HS-27A (cell line): Measurements from ENCODE around the gene ZNF274.
A peak's percentile ranks its signal among the peaks of the same experiment; 100 is the strongest.
"Not testable (repeated sequence)": the region's sequence is repeated elsewhere in the genome, so short reads cannot be mapped to it uniquely, and the experiment has no call there.

Experiments used
- DNase-seq: peaks from one replicate; pipeline ENCODE4 v3.0.0-alpha.2; 2012; ENCODE audit warnings: low read depth, missing footprints

ZNF274 gene

GRCh38 chr19:58182989-58183816 is at the start of gene ZNF274:
Gene ZNF274 (plus strand): TSS chr19:58183061. CDS start chr19:58183966, 905 bp downstream.
- peak; percentile 90 for DNase-seq

GRCh38 chr19:58134244-58134643 is 48.6 kb upstream of the ZNF274 start:
- DNase-seq = no peak

DNA sequence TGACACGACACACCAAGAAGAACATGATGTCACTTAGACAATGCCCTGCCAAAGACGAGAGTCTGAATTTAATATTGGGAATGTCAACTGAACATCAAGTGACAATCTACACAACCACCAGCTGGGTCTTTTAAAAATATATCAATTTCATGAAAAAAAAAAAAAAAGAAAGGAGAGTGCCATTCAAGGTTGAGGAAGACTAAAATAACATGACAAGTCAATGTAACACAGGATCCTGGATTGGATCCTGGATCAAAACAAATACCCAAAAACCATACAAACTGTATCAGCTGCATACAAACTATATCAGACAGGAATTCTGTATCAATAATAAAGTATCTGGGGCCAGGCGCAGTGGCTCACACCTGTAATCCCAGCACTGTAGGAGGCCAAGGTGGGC is 37.0 kb upstream of the ZNF274 start:
- no peak for DNase-seq

DNA sequence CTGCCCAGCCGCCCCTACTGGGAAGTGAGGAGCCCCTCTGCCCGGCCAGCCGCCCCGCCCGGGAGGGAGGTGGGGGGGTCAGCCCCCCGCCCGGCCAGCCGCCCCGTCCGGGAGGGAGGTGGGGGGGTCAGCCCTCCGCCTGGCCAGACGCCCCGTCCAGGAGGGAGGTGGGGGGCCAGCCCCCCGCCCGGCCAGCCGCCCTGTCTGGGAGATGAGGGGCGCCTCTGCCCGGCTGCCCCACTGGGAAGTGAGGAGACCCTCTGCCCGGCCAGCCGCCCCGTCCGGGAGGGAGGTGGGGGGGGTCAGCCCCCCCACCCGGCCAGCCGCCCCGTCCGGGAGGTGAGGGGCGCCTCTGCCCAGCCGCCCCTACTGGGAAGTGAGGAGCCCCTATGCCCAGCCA is 35.4 kb upstream of the ZNF274 start:
- DNase-seq = not testable (repeated sequence)

- peak; percentile 66 for DNase-seq
Measured at GRCh38 chr19:58150328-58150921, 32.4 kb upstream of the ZNF274 start, which contains the start of gene ZNF329. Gene ZNF329 (minus strand): TSS chr19:58150789. CDS start chr19:58129503, 21,286 bp downstream.

DNA sequence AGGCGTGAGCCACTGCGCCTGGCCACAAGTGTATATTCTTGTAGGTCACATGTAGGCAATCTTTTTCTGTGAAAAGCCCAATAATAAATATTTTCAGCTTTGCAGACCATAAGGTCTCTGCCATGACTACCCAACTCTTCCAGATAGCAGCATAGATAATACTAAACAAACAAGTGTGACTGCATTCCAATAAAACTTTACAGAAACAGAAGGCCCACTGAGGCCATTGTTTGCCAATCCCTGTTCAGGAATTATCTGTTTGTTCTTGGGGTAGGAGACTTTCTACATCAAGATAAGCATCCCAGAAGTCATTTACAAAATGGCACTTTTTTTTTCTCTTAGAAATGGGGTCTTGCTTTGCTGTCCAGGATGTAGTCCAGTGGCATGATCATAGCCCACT is 29.5 kb upstream of the ZNF274 start:
- DNase-seq = no peak

DNA sequence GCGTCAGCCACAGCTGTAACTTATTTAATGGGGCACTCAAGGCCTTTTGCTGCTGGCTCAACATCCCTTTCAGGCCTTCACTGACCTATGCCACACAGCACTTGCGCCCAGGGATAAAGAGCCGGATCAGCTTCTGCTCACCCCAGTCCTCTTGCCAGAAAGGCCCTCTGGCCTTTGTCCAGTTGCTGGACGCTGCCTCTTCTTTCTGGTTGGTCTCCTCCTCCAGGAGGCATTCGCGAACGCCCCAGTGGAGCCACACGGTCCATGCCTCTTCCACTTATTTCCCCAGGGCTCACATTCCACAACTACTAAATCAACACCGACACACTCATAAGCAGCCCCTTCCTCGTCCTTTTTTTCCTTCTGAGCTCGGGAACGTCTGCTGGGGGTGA is 28.6 kb upstream of the ZNF274 start:
- no peak for DNase-seq

- DNase-seq = peak; percentile 55
Measured at GRCh38 chr19:58154679-58155648, 27.9 kb upstream of the ZNF274 start.

GRCh38 chr19:58157045-58157728 is 25.7 kb upstream of the ZNF274 start:
- DNase-seq = no peak

DNA sequence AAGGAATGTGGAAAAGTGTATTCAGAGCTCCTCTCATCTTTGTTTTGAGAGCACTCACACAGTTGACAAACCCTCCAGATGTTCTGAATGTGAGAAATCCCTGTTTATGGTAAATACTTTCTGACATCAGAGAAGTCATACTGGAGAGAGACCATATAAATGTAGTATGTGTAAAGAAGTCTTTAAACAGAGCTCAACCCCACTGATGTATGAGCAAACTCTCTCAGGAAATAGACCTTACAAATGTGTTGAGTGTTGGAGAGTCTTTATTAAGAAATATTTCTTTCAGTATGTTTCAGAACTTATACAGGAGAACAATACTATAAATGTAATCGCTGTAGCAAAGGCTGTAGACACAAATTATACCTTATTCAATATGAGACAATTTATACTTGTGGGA is 16.6 kb upstream of the ZNF274 start:
- no peak for DNase-seq

GRCh38 chr19:58166708-58167280 is 16.1 kb upstream of the ZNF274 start:
- no peak for DNase-seq

DNA sequence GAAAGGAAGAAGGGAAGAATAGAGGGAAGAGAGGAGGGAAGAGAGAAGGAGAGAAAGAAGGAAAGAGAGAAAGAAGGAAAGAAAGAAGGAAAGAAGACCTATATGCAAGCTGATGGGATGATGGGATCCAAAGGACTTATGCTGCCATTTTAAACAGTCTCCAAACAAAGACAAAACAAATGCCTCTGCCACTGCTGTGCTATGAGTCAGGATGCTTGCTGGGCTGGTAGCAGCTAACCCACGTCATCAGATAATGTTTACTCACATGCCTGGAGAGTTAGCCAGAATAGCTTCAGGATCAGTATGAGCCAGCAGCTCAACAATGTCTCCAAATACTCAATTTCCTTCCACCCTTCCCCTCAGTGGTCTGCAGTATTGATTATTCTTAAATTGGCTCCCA is 12.0 kb upstream of the ZNF274 start:
- DNase-seq = no peak

GRCh38 chr19:58181902-58182576 is 822 bp upstream of the ZNF274 start:
- DNase-seq = peak; percentile 19

GRCh38 chr19:58182577-58182988 is 278 bp upstream of the ZNF274 start:
- no peak for DNase-seq

GRCh38 chr19:58183817-58184215 is 955 bp downstream of the ZNF274 start:
- no peak for DNase-seq

DNA sequence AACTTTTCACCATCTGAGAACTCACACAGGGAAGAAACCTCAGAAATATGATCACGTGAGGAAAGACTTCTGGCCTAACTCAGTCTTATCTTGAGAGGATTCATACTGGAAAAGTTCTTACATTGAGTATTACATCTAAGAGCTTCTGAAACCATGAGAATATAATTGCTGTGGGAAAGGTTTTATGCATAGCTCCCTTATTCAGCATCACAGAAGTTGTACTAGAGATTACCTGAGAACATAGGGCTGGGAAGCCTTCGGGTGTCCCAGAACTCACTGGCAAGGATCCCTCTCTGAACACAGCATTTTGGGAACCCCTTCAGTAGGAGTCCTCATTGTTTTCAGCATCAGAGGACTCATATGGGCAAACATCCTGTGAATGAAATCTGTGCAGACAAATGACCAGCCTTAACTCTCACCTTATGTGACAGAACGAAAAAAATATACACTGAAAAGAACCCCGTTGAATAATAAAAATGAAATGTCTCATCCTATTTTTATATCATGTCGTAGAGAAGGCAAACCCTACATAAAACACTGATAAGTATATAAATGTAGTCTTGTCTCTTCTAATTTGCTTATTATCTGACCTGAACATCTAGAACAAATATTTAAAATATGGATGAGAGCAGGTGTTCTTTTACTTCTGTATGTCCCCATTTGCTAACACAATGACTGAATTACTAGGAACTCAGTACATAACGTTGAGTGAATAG is 14.2 kb downstream of the ZNF274 start:
- DNase-seq = peak; percentile 14

- no peak for DNase-seq
Measured at GRCh38 chr19:58203814-58204475, 21.1 kb downstream of the ZNF274 start.

DNA sequence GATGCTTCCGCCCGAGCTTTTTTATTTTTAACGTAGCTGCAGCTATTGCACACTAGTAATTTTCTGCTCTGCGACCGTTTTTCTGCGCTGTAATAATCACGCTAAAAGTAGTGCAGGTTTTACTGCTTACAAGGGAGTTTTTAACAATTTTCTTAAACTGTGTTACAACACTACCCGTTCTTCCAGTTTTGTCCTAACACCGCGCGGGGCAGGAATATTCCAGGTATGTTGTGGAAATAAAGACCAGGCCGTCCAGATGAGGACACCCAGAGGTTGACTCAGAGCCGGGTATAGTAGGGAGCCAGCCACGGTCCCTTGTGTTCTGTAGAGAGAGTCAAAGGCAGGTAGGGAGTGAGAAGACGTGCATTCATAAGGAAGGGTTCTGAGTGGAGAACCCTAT is 21.7 kb downstream of the ZNF274 start:
- no peak for DNase-seq

DNA sequence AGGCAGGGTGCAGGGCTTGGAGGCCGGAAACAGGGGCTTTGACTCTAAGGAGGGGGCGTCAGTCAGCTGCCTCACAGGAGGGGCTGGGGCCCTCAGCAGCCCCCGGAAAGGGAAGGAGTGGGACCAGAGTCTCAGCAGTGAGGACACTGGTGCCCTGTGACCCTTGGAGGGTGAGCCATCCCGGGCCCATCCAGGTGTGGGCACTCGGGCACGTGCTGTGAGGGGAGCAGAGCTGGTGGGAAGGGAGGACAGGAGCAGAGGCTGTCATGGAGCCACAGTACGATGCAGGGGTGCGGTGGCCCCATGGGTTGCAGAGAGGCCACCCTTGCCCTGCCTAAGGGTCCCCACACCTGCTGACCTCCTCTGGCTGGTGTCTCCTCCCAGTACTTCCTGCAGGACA is 26.7 kb downstream of the ZNF274 start:
- no peak for DNase-seq
